WTC11 (cell line): ENCODE results near the gene TEX13C.

Source experiments
- FOXP1 ChIP-seq: sonication (generic); formaldehyde crosslinking; IDR thresholded peaks from 2 replicates; pipeline ENCODE4 v1.8.0; 2022; ENCODE audit warnings: missing genetic modification reagents, mild to moderate bottlenecking, moderate library complexity, borderline replicate concordance
- NFE2L1 ChIP-seq: sonication (generic); formaldehyde crosslinking; IDR thresholded peaks from 2 replicates; pipeline ENCODE4 v1.8.1; 2023; ENCODE audit warnings: missing genetic modification reagents

- TF ChIP-seq FOXP1: no peak
- TF ChIP-seq NFE2L1 (CRISPR knock-in tag): no peak
These were observed 11.0 kb upstream of the TEX13C start for GRCh38 chrX:125308653-125309052.
